Tibial nerve (tissue), 4 donors: Measurements from ENCODE around the gene KRT79. TPM values are rescaled to one million over a fixed set of nuclear protein-coding genes. Genes with fewer than 3 reads are reported as not detected.

Source experiments
- DNase-seq, 2 donors: peaks; one replicate each; pipeline ENCODE4 v3.0.0-alpha.2; 2019; ENCODE audit warnings: low spot score in 2 of 2
- H3K27ac ChIP-seq, 4 donors: fragments of 200-600 bp; sonication (generic) in 3 of 4; one replicate each; pipeline ENCODE4 v1.5.1; 2017 to 2019; ENCODE audit warnings: mild to moderate bottlenecking in 1 of 4
- H3K27me3 ChIP-seq, 2 donors: fragments of 200-600 bp; sonication (generic) in 1 of 2; one replicate each; pipeline versions ENCODE4 v1.5.1 to v1.6.0; 2017 to 2019
- H3K36me3 ChIP-seq, 3 donors: fragments of 200-600 bp; sonication (generic); one replicate each; pipeline ENCODE4 v1.5.1; 2018 to 2019
- H3K4me1 ChIP-seq, 4 donors: fragments of 200-600 bp; sonication (generic) in 3 of 4; one replicate each; pipeline ENCODE4 v1.5.1; 2017 to 2019
- H3K4me3 ChIP-seq, 4 donors: fragments of 200-600 bp; sonication (generic) in 3 of 4; one replicate each; pipeline ENCODE4 v1.5.1; 2017 to 2019; ENCODE audit warnings: mild to moderate bottlenecking in 1 of 4, moderate library complexity in 1 of 4
- H3K9me3 ChIP-seq, 4 donors: fragments of 200-600 bp; sonication (generic) in 3 of 4; one replicate each; pipeline ENCODE4 v1.5.1; 2017 to 2019
- EP300 ChIP-seq, 2 donors: sonication (generic); formaldehyde crosslinking; IDR thresholded peaks; one replicate each; pipeline ENCODE4 v1.6.1; 2017; ENCODE audit warnings: antibody characterized with exemption in 2 of 2, mild to moderate bottlenecking in 1 of 2
- POLR2A ChIP-seq, 2 donors: fragments of 450-650 bp; IDR thresholded peaks; one replicate each; pipeline ENCODE4 v1.6.1; 2017; ENCODE audit warnings: antibody characterized with exemption in 2 of 2, mild to moderate bottlenecking in 2 of 2, moderate library complexity in 2 of 2
- WGBS, 2 donors: methylation state at CpG; one replicate each; pipeline ENCODE4 v1.1.5; 2018; 5-methylcytosine and 5-hydroxymethylcytosine counted together
- total RNA-seq, 4 donors: library from RNA; depleted of rRNA; stranded (reverse); fragments of >200 nt; gene quantifications; one replicate each; pipeline ENCODE4 v1.1.0, GENCODE V29; 2016
- TF ChIP-seq, protein P1 (sequence below), 5 experiments: fragments of 200-600 bp in 3 of 5; fragments of 450-650 bp in 2 of 5; sonication (generic) in 3 of 5; IDR thresholded peaks; one replicate each; pipeline ENCODE4 v1.5.1; 2016 to 2019; ENCODE audit warnings: antibody characterized with exemption in 5 of 5, mild to moderate bottlenecking in 3 of 5, moderate library complexity in 2 of 5

KRT79 gene
- total RNA-seq, 4 donors from 2014 or later: 3.9 TPM; not detected in 3

DNA sequence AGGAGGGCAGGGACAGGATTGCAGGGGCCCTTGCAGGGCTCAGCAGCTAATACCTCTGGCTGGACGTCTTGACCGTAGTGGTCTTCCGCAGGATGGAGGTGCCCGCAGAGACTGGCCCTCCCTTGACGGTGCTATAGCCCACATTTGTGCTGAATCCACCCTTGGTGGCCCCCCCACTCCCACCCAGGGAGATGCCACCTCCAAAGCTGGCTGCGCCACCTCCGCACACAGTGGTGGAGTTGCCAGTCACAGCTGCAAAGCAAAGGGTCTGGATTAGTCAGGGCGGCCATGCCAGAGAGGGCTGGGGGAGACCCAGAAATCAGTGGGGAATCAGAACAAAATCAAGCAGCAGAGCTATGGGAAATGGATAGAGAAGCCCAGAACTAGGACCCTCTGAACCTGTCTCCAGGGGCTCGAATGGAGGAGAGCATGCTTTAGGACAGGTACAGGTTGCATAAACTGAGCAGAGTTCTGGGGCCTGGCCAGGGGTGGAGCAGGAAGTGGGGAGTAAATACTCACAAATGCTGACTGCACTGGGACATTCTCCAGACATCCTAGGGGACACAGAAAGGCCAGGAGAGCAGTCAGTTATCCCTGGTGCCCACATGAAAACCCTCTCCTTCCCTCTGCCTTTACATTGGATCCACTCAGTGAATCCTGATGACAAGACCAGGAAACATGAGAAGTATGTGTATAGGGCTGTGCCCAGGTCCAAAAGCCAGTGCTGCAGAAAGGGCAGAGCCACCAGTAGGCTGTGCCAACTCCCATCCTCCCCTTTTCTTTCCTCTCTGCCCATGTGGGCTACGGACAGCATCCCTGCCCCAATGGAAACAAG is 12.1 kb downstream of the KRT79 start:
- TF ChIP-seq, protein P1, sequence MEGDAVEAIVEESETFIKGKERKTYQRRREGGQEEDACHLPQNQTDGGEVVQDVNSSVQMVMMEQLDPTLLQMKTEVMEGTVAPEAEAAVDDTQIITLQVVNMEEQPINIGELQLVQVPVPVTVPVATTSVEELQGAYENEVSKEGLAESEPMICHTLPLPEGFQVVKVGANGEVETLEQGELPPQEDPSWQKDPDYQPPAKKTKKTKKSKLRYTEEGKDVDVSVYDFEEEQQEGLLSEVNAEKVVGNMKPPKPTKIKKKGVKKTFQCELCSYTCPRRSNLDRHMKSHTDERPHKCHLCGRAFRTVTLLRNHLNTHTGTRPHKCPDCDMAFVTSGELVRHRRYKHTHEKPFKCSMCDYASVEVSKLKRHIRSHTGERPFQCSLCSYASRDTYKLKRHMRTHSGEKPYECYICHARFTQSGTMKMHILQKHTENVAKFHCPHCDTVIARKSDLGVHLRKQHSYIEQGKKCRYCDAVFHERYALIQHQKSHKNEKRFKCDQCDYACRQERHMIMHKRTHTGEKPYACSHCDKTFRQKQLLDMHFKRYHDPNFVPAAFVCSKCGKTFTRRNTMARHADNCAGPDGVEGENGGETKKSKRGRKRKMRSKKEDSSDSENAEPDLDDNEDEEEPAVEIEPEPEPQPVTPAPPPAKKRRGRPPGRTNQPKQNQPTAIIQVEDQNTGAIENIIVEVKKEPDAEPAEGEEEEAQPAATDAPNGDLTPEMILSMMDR (IDR thresholded peaks at IDR 0.05): no peak
- TF ChIP-seq EP300 (IDR thresholded peaks at IDR 0.05) (no peak), POLR2A (IDR thresholded peaks at IDR 0.05) (no peak)
- Histone ChIP-seq H3K4me1 (no peaks in the 10 kb centered on the region), H3K36me3 (no peaks in the 10 kb centered on the region), H3K4me3 (no peak overlapping the region), H3K9me3 (no peaks in the 10 kb centered on the region), H3K27me3 (no peaks in the 10 kb centered on the region), H3K27ac (no peak overlapping the region)
- DNase-seq: no peak
- 78 to 81% methylated on average over 10 of the region's 10 CpGs for WGBS, 2 donors

GRCh38 chr12:52821071-52821730 is 12.9 kb downstream of the KRT79 start:
- 86 to 90% methylated on average over 3 to 4 of the region's 4 CpGs for whole genome bisulfite sequencing, 2 donors
- Histone ChIP-seq H3K36me3 (no peaks in the 10 kb centered on the region), H3K4me1 (no peaks in the 10 kb centered on the region), H3K9me3 (no peaks in the 10 kb centered on the region), H3K4me3 (no peak overlapping the region), H3K27me3 (no peaks in the 10 kb centered on the region), H3K27ac (no peak overlapping the region)
- TF ChIP-seq POLR2A (IDR thresholded peaks at IDR 0.05): no peak
- TF ChIP-seq, protein P1 (IDR thresholded peaks at IDR 0.05): no peak
- TF ChIP-seq EP300 (IDR thresholded peaks at IDR 0.05): no peak
- DNase-seq: no peak

GRCh38 chr12:52820521-52820920 is 13.6 kb downstream of the KRT79 start:
- Histone ChIP-seq H3K27me3 (no peaks in the 10 kb centered on the region), H3K9me3 (no peaks in the 10 kb centered on the region), H3K27ac (no peak overlapping the region), H3K4me1 (no peaks in the 10 kb centered on the region), H3K4me3 (no peak overlapping the region), H3K36me3 (no peaks in the 10 kb centered on the region)
- WGBS, 2 donors: 84 to 85% methylated on average over 6 of the region's 6 CpGs
- no peak for TF ChIP-seq POLR2A (IDR thresholded peaks at IDR 0.05)
- TF ChIP-seq, protein P1 (IDR thresholded peaks at IDR 0.05): no peak
- TF ChIP-seq EP300 (IDR thresholded peaks at IDR 0.05): no peak
- no peak for DNase-seq

DNA sequence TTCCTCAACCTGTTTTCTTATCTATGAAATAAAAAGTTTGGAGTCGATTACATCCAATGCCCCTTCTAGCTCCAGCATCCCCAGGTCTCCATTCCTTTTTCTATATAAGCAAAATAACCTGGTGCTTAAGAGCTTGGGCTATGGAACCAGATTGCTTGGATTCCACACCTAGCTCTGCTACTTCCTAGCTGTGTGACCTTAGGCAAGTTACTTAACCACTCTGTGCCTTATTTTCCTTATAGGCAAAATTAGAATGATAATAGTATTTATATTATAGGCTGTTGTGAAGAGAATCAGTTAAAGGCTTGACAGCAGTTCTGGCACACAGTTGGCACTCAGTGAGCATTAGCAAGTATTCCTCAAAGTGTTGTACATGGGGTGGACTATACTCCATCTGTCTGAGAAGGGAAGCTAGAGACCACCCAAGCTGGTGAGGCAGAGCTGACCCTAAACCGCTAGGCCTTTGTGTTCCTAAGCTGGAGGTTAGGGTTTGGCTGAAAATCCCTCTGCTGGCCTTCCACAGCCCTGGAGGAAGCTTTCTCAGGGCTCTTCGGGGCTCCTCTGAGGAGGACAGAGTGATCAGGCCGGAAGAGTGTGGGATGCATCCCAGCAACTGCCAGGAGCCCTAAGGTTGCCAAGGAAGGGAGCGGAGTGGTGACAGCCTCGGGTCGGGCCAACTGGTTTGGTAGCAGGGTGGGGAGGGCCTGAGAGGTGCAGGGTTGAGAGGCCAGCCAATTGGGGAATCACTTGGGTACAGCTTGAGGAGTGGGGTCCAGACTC is 14.2 kb downstream of the KRT79 start:
- no peaks in the 10 kb centered on the region for H3K9me3 ChIP-seq
- TF ChIP-seq EP300 (IDR thresholded peaks at IDR 0.05): no peak
- TF ChIP-seq, protein P1 (IDR thresholded peaks at IDR 0.05): no peak
- TF ChIP-seq POLR2A (IDR thresholded peaks at IDR 0.05): no peak
- H3K27ac ChIP-seq: no peak overlapping the region
- DNase-seq: no peak
- 67 to 70% methylated on average over 7 of the region's 7 CpGs for WGBS, 2 donors
- no peaks in the 10 kb centered on the region for H3K36me3 ChIP-seq
- H3K4me1 ChIP-seq: no peaks in the 10 kb centered on the region
- H3K27me3 ChIP-seq: no peaks in the 10 kb centered on the region
- no peak overlapping the region for H3K4me3 ChIP-seq
